Pons (tissue), 1 donor: Measurements from ENCODE around the gene DFFA.
"Not testable (repeated sequence)": the region's sequence is repeated elsewhere in the genome, so short reads cannot be mapped to it uniquely, and the experiment has no call there.

Experiments
- DNase-seq: peaks from one replicate; pipeline ENCODE4 v3.0.0-alpha.2; 2016; ENCODE audit warnings: low spot score

The DFFA gene

GRCh38 chr1:10430216-10431069 is 41.9 kb downstream of the DFFA start, which contains the start of gene CENPS:
CENPS (plus strand) TSS chr1:10430433; CDS start chr1:10430518, 85 bp downstream.
- DNase-seq, result peak; percentile 82

- DNase-seq, result peak; percentile 51
These were observed 42.5 kb downstream of the DFFA start for GRCh38 chr1:10429868-10430215.

GRCh38 chr1:10428984-10429383 is 43.3 kb downstream of the DFFA start:
- DNase-seq, result no peak

GRCh38 chr1:10426535-10426848 is 45.8 kb downstream of the DFFA start:
- not testable (repeated sequence) for DNase-seq

GRCh38 chr1:10425826-10426534 is 46.3 kb downstream of the DFFA start:
- DNase-seq, result not testable (repeated sequence)

- DNase-seq, result no peak
These were observed 47.7 kb downstream of the DFFA start for GRCh38 chr1:10424651-10425050.

- DNase-seq, result no peak
These were observed 48.3 kb downstream of the DFFA start for GRCh38 chr1:10424034-10424433.

- DNase-seq, result no peak
These were observed 50.7 kb downstream of the DFFA start for GRCh38 chr1:10421637-10422036.

- no peak for DNase-seq
These were observed 53.0 kb downstream of the DFFA start for GRCh38 chr1:10419351-10419750.

- not testable (repeated sequence) for DNase-seq
These were observed 53.6 kb downstream of the DFFA start for GRCh38 chr1:10418741-10419140.

- not testable (repeated sequence) for DNase-seq
These were observed 56.4 kb downstream of the DFFA start for GRCh38 chr1:10415967-10416366.

GRCh38 chr1:10415211-10415930 is 57.0 kb downstream of the DFFA start:
- DNase-seq, result peak; percentile 67

GRCh38 chr1:10407201-10407600 is 65.1 kb downstream of the DFFA start:
- DNase-seq, result no peak
